Measurements from ENCODE around the gene DENND2C.
A peak's percentile ranks its signal among the peaks of the same experiment; 100 is the strongest.

DENND2C gene

GRCh38 chr1:114669562-114670082 is at the start of gene DENND2C:
TSS of gene DENND2C (minus strand) at chr1:114670049. CDS start at chr1:114625984, 44,065 bp downstream.
- TF ChIP-seq CTCF (conservative IDR thresholded peaks at IDR 0.05) = peak; percentile 25
- TF ChIP-seq ZFX (IDR thresholded peaks at IDR 0.05) = peak; percentile 24; the same call in 1 of the 2 replicates
- peak within 1 kb of the TSS; percentile 9; the same call in 1 of the 2 replicates for H3K27ac ChIP-seq

- no peak overlapping the region for H3K27ac ChIP-seq
- TF ChIP-seq ZFX (IDR thresholded peaks at IDR 0.05) (no peak), CTCF (conservative IDR thresholded peaks at IDR 0.05) (no peak)
Measured at GRCh38 chr1:114719424-114719787, 49.6 kb upstream of the DENND2C start.

- TF ChIP-seq ZFX (IDR thresholded peaks at IDR 0.05) (no peak), CTCF (conservative IDR thresholded peaks at IDR 0.05) (no peak)
- no peak overlapping the region for H3K27ac ChIP-seq
Measured at GRCh38 chr1:114718661-114719423, 49.0 kb upstream of the DENND2C start.

GRCh38 chr1:114716304-114717170 is 46.7 kb upstream of the DENND2C start, which contains the start of gene NRAS:
TSS of gene NRAS (minus strand) at chr1:114716771. CDS start at chr1:114716160, 611 bp downstream.
- peak; percentile 55 for TF ChIP-seq ZFX (IDR thresholded peaks at IDR 0.05)
- TF ChIP-seq CTCF (conservative IDR thresholded peaks at IDR 0.05) = no peak
- peak within 1 kb of the TSS; percentile 76 for H3K27ac ChIP-seq

- peak overlapping the region; percentile 76 for H3K27ac ChIP-seq
- TF ChIP-seq CTCF (conservative IDR thresholded peaks at IDR 0.05) (no peak), ZFX (IDR thresholded peaks at IDR 0.05) (no peak)
Measured at GRCh38 chr1:114715952-114716303, 46.1 kb upstream of the DENND2C start.

- no peak for TF ChIP-seq ZFX (IDR thresholded peaks at IDR 0.05)
- H3K27ac ChIP-seq = no peak overlapping the region
Measured at GRCh38 chr1:114712977-114713376, 43.1 kb upstream of the DENND2C start.

- TF ChIP-seq CTCF (conservative IDR thresholded peaks at IDR 0.05) (no peak), ZFX (IDR thresholded peaks at IDR 0.05) (no peak)
Measured at GRCh38 chr1:114710360-114710759, 40.5 kb upstream of the DENND2C start.

More at GRCh38 chr1:114710360-114710759, 40.5 kb upstream of the DENND2C start:
- H3K27ac ChIP-seq = no peak overlapping the region

All from C4-2B (cell line).